H9 (cell line): ENCODE data around the gene KRT5. TPM values are rescaled to one million over a fixed set of nuclear protein-coding genes. Genes with fewer than 3 reads are reported as not detected.

Experiments
- DNase-seq: peaks from one replicate; pipeline ENCODE4 v3.0.0-alpha.2; 2017
- H2AFZ ChIP-seq: one replicate; pipeline ENCODE4 v1.6.1; 2013; ENCODE audit warnings: mild to moderate bottlenecking, low read length, control low read depth, moderate library complexity
- H2AK5ac ChIP-seq: 2 replicates; pipeline ENCODE4 v1.6.1; 2013; ENCODE audit warnings: low read length, control low read depth, mixed read lengths; ENCODE audit not compliant: insufficient read length
- H2BK120ac ChIP-seq: one replicate; pipeline ENCODE4 v1.6.1; 2013; ENCODE audit warnings: low read depth, mild to moderate bottlenecking, low read length, control low read depth, inconsistent platforms; ENCODE audit not compliant: poor library complexity, severe bottlenecking
- H2BK12ac ChIP-seq: 2 replicates; pipeline ENCODE4 v1.6.1; 2013; ENCODE audit warnings: low read length, control low read depth, mixed read lengths, low read depth; ENCODE audit not compliant: insufficient read length
- H2BK15ac ChIP-seq: 2 replicates; pipeline ENCODE4 v1.6.1; 2013; ENCODE audit warnings: low read depth, low read length, control low read depth
- H2BK20ac ChIP-seq: one replicate; pipeline ENCODE4 v1.6.1; 2013; ENCODE audit warnings: low read depth, mild to moderate bottlenecking, low read length, control low read depth, inconsistent platforms; ENCODE audit not compliant: poor library complexity, severe bottlenecking
- H2BK5ac ChIP-seq: 2 replicates; pipeline ENCODE4 v1.6.1; 2013; ENCODE audit warnings: low read length, control low read depth, mixed read lengths; ENCODE audit not compliant: insufficient read length
- H3K14ac ChIP-seq: 2 replicates; pipeline ENCODE4 v1.6.1; 2013; ENCODE audit warnings: low read length, control low read depth; ENCODE audit not compliant: insufficient read depth
- H3K18ac ChIP-seq: 2 replicates; pipeline ENCODE4 v1.6.1; 2013; ENCODE audit warnings: low read depth, mild to moderate bottlenecking, mixed read lengths, low read length, control low read depth; ENCODE audit not compliant: insufficient read length
- H3K23ac ChIP-seq: 2 replicates; pipeline ENCODE4 v1.6.1; 2013; ENCODE audit warnings: low read length, control low read depth, mixed read lengths, low read depth; ENCODE audit not compliant: insufficient read length
- H3K23me2 ChIP-seq: 2 replicates; pipeline ENCODE4 v1.6.1; 2013; ENCODE audit warnings: low read depth, mild to moderate bottlenecking, mixed read lengths, low read length, control low read depth; ENCODE audit not compliant: insufficient read length, poor library complexity, severe bottlenecking
- H3K27ac ChIP-seq: 2 replicates; pipeline ENCODE4 v1.5.1; 2013; ENCODE audit warnings: low read length, control low read depth, mixed read lengths, low read depth; ENCODE audit not compliant: insufficient read length
- H3K27me3 ChIP-seq: 2 replicates; pipeline ENCODE4 v1.6.1; 2013; ENCODE audit warnings: low read length, control low read depth, inconsistent platforms; ENCODE audit not compliant: insufficient read depth
- H3K4ac ChIP-seq: 2 replicates; pipeline ENCODE4 v1.6.1; 2013; ENCODE audit warnings: low read depth, mild to moderate bottlenecking, control low read depth, inconsistent platforms, low read length, moderate library complexity
- H3K4me1 ChIP-seq: 2 replicates; pipeline ENCODE4 v1.6.1; 2013; ENCODE audit warnings: low read length, control low read depth, inconsistent platforms; ENCODE audit not compliant: insufficient read depth
- H3K4me2 ChIP-seq: 2 replicates; pipeline ENCODE4 v1.6.1; 2013; ENCODE audit warnings: low read length, control low read depth, mixed read lengths; ENCODE audit not compliant: insufficient read length, insufficient read depth
- H3K56ac ChIP-seq: 2 replicates; pipeline ENCODE4 v1.6.1; 2013; ENCODE audit warnings: low read depth, mild to moderate bottlenecking, mixed read lengths, low read length, control low read depth; ENCODE audit not compliant: insufficient read length
- H3K79me1 ChIP-seq: 2 replicates; pipeline ENCODE4 v1.6.1; 2013; ENCODE audit warnings: low read depth, mild to moderate bottlenecking, moderate library complexity, low read length, control low read depth, inconsistent platforms; ENCODE audit not compliant: insufficient read depth, poor library complexity, severe bottlenecking
- H3K79me2 ChIP-seq: 2 replicates; pipeline ENCODE4 v1.6.1; 2013; ENCODE audit warnings: low read length, control low read depth, inconsistent platforms; ENCODE audit not compliant: insufficient read depth
- H3K9ac ChIP-seq: 2 replicates; pipeline ENCODE4 v1.6.1; 2013; ENCODE audit warnings: low read length, control low read depth, mixed read lengths; ENCODE audit not compliant: insufficient read length; ENCODE audit errors: extremely low read depth
- H3K9me3 ChIP-seq: one replicate; pipeline ENCODE4 v1.6.1; 2013; ENCODE audit warnings: low read depth, low read length, inconsistent platforms; ENCODE audit not compliant: control insufficient read depth
- H3T11ph ChIP-seq: one replicate; pipeline ENCODE4 v1.6.1; 2013; ENCODE audit warnings: mild to moderate bottlenecking, low read length, control low read depth, inconsistent platforms
- H4K20me1 ChIP-seq: one replicate; pipeline ENCODE4 v1.6.1; 2013; ENCODE audit not compliant: control insufficient read depth, insufficient read length, insufficient read depth
- H4K5ac ChIP-seq: 2 replicates; pipeline ENCODE4 v1.6.1; 2013; ENCODE audit warnings: low read depth, mild to moderate bottlenecking, mixed read lengths, low read length, control low read depth; ENCODE audit not compliant: insufficient read length
- H4K8ac ChIP-seq: replicated peaks from 2 replicates; pipeline ENCODE4 v1.6.1; 2013; ENCODE audit warnings: low read length, control low read depth, mixed read lengths, low read depth; ENCODE audit not compliant: insufficient read length
- H4K91ac ChIP-seq: 2 replicates; pipeline ENCODE4 v1.6.1; 2013; ENCODE audit warnings: low read depth, mild to moderate bottlenecking, moderate library complexity, mixed read lengths, low read length, control low read depth; ENCODE audit not compliant: insufficient read length
- H3K27ac Mint-ChIP-seq, 3 experiments: 2 replicates in 2 of 3; 3 replicates in 1 of 3; pipeline ENCODE4 v1.8.0; 2020 to 2021; ENCODE audit warnings: mixed read lengths in 3 of 3, mild to moderate bottlenecking in 1 of 3, moderate library complexity in 1 of 3
- H3K27me3 Mint-ChIP-seq: 2 replicates; pipeline ENCODE4 v1.8.0; 2021; ENCODE audit warnings: low read depth, mild to moderate bottlenecking, moderate library complexity, mixed read lengths
- H3K36me3 Mint-ChIP-seq, 3 experiments: 2 replicates in 2 of 3; 3 replicates in 1 of 3; pipeline ENCODE4 v1.8.0; 2020 to 2021; ENCODE audit warnings: low read depth in 3 of 3, mixed read lengths in 3 of 3; ENCODE audit not compliant: insufficient read depth in 1 of 3
- H3K4me1 Mint-ChIP-seq, 2 experiments: 2 replicates each; pipeline ENCODE4 v1.8.0; 2020; ENCODE audit warnings: mixed read lengths in 2 of 2
- H3K4me3 Mint-ChIP-seq, 2 experiments: 2 replicates in 1 of 2; 3 replicates in 1 of 2; pipeline ENCODE4 v1.8.0; 2020 to 2021; ENCODE audit warnings: mild to moderate bottlenecking in 2 of 2, mixed read lengths in 2 of 2, moderate library complexity in 1 of 2
- H3K9me3 Mint-ChIP-seq, 2 experiments: 2 replicates in 1 of 2; 3 replicates in 1 of 2; pipeline ENCODE4 v1.8.0; 2020; ENCODE audit warnings: mild to moderate bottlenecking in 2 of 2, mixed read lengths in 2 of 2, moderate library complexity in 1 of 2
- WGBS: extraction: QIAGEN DNeasy Blood & Tissue Kit; methylation state at CpG from one replicate; pipeline ENCODE4 v1.1.7; 2013; ENCODE audit warnings: missing lambda C conversion rate, low lambda C conversion rate, mixed read lengths; ENCODE audit not compliant: insufficient read length; ENCODE audit errors: extremely low coverage; 5-methylcytosine and 5-hydroxymethylcytosine counted together
- total RNA-seq: library from RNA; stranded (reverse); gene quantifications from 2 replicates; pipeline ENCODE4 v1.2.1, GENCODE V29; 2021
- TF ChIP-seq, protein P1 (sequence below): fragments of 200-600 bp; sonication (generic); conservative IDR thresholded peaks from 3 replicates; pipeline ENCODE4 v1.8.0; 2021; ENCODE audit warnings: antibody characterized with exemption, mild to moderate bottlenecking

Gene KRT5
- total RNA-seq, 1 experiment from 2014 or later = not detected

- H3K56ac ChIP-seq = no peak overlapping the region
- no peak overlapping the region for H2AK5ac ChIP-seq
- no peak overlapping the region for H2BK12ac ChIP-seq
- Mint-ChIP-seq H3K4me1 (peaks cover 5 to 6% of the 10 kb centered on the region in 2 experiments; a peak in 3 of 4 replicates), H3K36me3 (no peaks in the 10 kb centered on the region), H3K27me3 (peaks cover 2% of the 10 kb centered on the region), H3K4me3 (no peak overlapping the region), H3K9me3 (no peaks in the 10 kb centered on the region), H3K27ac (no peak overlapping the region; a peak in 1 of 7 replicates)
- H3T11ph ChIP-seq = no peak overlapping the region
- H2AFZ ChIP-seq = no peak overlapping the region
- H3K23ac ChIP-seq = no peak overlapping the region
- H2BK20ac ChIP-seq = no peak overlapping the region
- H3K27ac ChIP-seq = no peak overlapping the region
- H4K91ac ChIP-seq = no peak overlapping the region
- H2BK120ac ChIP-seq = no peak overlapping the region
- H3K9me3 ChIP-seq = no peaks in the 10 kb centered on the region
- TF ChIP-seq, protein P1, sequence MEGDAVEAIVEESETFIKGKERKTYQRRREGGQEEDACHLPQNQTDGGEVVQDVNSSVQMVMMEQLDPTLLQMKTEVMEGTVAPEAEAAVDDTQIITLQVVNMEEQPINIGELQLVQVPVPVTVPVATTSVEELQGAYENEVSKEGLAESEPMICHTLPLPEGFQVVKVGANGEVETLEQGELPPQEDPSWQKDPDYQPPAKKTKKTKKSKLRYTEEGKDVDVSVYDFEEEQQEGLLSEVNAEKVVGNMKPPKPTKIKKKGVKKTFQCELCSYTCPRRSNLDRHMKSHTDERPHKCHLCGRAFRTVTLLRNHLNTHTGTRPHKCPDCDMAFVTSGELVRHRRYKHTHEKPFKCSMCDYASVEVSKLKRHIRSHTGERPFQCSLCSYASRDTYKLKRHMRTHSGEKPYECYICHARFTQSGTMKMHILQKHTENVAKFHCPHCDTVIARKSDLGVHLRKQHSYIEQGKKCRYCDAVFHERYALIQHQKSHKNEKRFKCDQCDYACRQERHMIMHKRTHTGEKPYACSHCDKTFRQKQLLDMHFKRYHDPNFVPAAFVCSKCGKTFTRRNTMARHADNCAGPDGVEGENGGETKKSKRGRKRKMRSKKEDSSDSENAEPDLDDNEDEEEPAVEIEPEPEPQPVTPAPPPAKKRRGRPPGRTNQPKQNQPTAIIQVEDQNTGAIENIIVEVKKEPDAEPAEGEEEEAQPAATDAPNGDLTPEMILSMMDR = no peak
- H3K18ac ChIP-seq = no peak overlapping the region
- no peak overlapping the region for H4K8ac ChIP-seq
- H3K79me1 ChIP-seq = no peaks in the 10 kb centered on the region
- no peaks in the 10 kb centered on the region for H3K23me2 ChIP-seq
- no peak overlapping the region for H3K9ac ChIP-seq
- no peak for DNase-seq
- H2BK15ac ChIP-seq = no peak overlapping the region
- no peaks in the 10 kb centered on the region for H3K4me1 ChIP-seq
- no peak overlapping the region for H2BK5ac ChIP-seq
- no peak overlapping the region for H3K4me2 ChIP-seq
- H3K27me3 ChIP-seq = no peaks in the 10 kb centered on the region
- no peak overlapping the region for H3K14ac ChIP-seq
- no peaks in the 10 kb centered on the region for H4K20me1 ChIP-seq
- no peak overlapping the region for H3K4ac ChIP-seq
- H4K5ac ChIP-seq = no peak overlapping the region
- WGBS = no CpG with 5 or more reads among the region's 1 CpG
- H3K79me2 ChIP-seq = no peaks in the 10 kb centered on the region
Measured at GRCh38 chr12:52535574-52535973, 15.4 kb upstream of the KRT5 start.
